ENCODE results near the gene SLC2A9.

DNA sequence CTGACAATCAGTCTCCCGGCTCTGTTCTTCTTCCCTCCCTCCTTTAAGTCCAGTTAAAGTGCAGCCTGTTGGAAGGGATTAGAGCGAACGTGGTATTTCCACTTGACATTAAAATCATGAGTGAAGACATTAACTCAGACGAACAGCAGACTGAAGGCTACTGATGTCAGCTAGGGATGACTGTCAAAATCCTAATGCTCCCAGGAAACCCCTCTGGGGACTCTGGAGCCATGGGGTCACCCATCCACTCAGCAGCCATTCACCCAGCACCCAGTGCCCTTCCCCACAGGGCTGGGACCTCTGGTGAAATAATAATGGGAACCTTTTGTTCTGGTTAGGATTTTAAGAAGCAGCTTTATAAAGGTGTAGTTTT lies 126.0 kb downstream of the SLC2A9 start:
- TF ChIP-seq TAF1 (IDR thresholded peaks at IDR 0.05; ENCODE audit: borderline replicate concordance, insufficient read depth, low read length) (no peak), REST (IDR thresholded peaks at IDR 0.05; ENCODE audit: insufficient read depth in 1 of 2, low read depth in 2 of 2, low read length in 2 of 2) (no peak)
